Heart left ventricle (tissue), 16 donors: Measurements from ENCODE around the gene SSC5D. TPM values are rescaled to one million over a fixed set of nuclear protein-coding genes. Genes with fewer than 3 reads are reported as not detected.
A peak's percentile ranks its signal among the peaks of the same experiment; 100 is the strongest.

Experiments used
- ATAC-seq, 4 donors: fragments of 200-7000 bp; cut with Tn5 transposase; one replicate each; pipeline ENCODE4 v1.9.1; 2020 to 2022; ENCODE audit warnings: moderate library complexity in 4 of 4, mild to moderate bottlenecking in 3 of 4, moderate number of reproducible peaks in 1 of 4
- DNase-seq, 5 donors: peaks; one replicate each; pipeline ENCODE4 v3.0.0-alpha.2; 2020
- H3K27ac ChIP-seq, 12 donors: fragments of 200-600 bp; sonication (generic) in 4 of 12; one replicate each; pipeline versions ENCODE4 v1.5.0 to v1.8.0; 2016 to 2022; ENCODE audit warnings: mild to moderate bottlenecking in 2 of 12
- H3K27me3 ChIP-seq, 9 donors: fragments of 200-600 bp; sonication (generic) in 2 of 9; one replicate each; pipeline versions ENCODE4 v1.5.1 to v1.8.0; 2016 to 2022; ENCODE audit warnings: mild to moderate bottlenecking in 3 of 9
- H3K36me3 ChIP-seq, 9 donors: fragments of 200-600 bp; sonication (generic) in 2 of 9; one replicate each; pipeline versions ENCODE4 v1.5.0 to v1.8.0; 2018 to 2022; ENCODE audit warnings: mild to moderate bottlenecking in 2 of 9
- H3K4me1 ChIP-seq, 12 donors: fragments of 200-600 bp; sonication (generic) in 4 of 12; one replicate each; pipeline versions ENCODE4 v1.5.0 to v1.8.0; 2016 to 2022; ENCODE audit warnings: mild to moderate bottlenecking in 3 of 12
- H3K4me3 ChIP-seq, 12 donors: fragments of 200-600 bp; sonication (generic) in 4 of 12; one replicate each; pipeline versions ENCODE4 v1.5.0 to v1.8.0; 2017 to 2022; ENCODE audit warnings: mild to moderate bottlenecking in 9 of 12, moderate library complexity in 4 of 12
- H3K9me3 ChIP-seq, 12 donors: fragments of 200-600 bp; sonication (generic) in 4 of 12; one replicate each; pipeline versions ENCODE4 v1.5.0 to v1.8.0; 2016 to 2022; ENCODE audit warnings: mild to moderate bottlenecking in 1 of 12
- POLR2A ChIP-seq, 2 donors: fragments of 450-650 bp; IDR thresholded peaks; one replicate each; pipeline ENCODE4 v1.6.1; 2017; ENCODE audit warnings: antibody characterized with exemption in 2 of 2, mild to moderate bottlenecking in 2 of 2, moderate library complexity in 2 of 2
- WGBS, 4 donors: extraction: QIAGEN DNeasy Blood & Tissue Kit in 2 of 4; methylation state at CpG; one replicate each; pipeline versions ENCODE4 v1.1.5 to v1.1.7; 2013 to 2018; 5-methylcytosine and 5-hydroxymethylcytosine counted together
- intact Hi-C, 10 donors: fragments of 100-400 bp; cut with DNase I; formaldehyde crosslinking; loops; one replicate each; pipeline versions ENCODE4 v1.11.1 to v1.14.2; 2022
- polyA plus RNA-seq, 2 donors: library from polyadenylated mRNA; stranded (reverse); fragments of 200-250 nt; gene quantifications; one replicate each; pipeline ENCODE4 v1.2.3, GENCODE V29; 2013
- total RNA-seq, 9 donors: library from RNA; depleted of rRNA in 2 of 9; stranded (reverse); fragments of >200 nt in 2 of 9; fragmentation: NEBNext Ultra II Directional in 3 of 9; extraction: Animal tissue kit (Norgen Biotek cat#: 25700) in 3 of 9; gene quantifications; one replicate each; pipeline versions ENCODE4 v1.1.0 to v1.2.4, GENCODE V29; 2016 to 2023
- TF ChIP-seq, protein P1 (sequence below), 12 donors: fragments of 200-600 bp; sonication (generic) in 4 of 12; IDR thresholded peaks; one replicate each; pipeline versions ENCODE4 v1.5.0 to v1.8.0; 2018 to 2022; ENCODE audit warnings: antibody characterized with exemption in 12 of 12, mild to moderate bottlenecking in 5 of 12
- donor health status: ischemic (EF 13 %, LVEDD 7.1; RV severe dilation, severe dysfunction).
- donor health status: healthy with polysubstance abuse.
- donor health status: DM: no; HTN: yes; CAD: no.
- donor health status: DM: no; HTN: no; CAD: no.
- donor health status: ischemic (EF 25% LVEDD 6.9; RV normal size, moderate dysfunction).
- donor health status: ischemic (EF 25% LVEDD 5.7; RV mildly dilated, moderate dysfunction).
- donor health status: healthy.
- donor health status: DM: yes; HTN: yes; CAD: no.
- donor health status: ischemic (EF 35%, LVEDD 5.7; RV mildly dilated, moderate dysfunction).
- donor health status: nonischemic (EF 11% LVEDD 7.7; RV severe dilation, severe dysfunction).
- donor health status: DM: yes; HTN: yes; CAD: no.
- donor health status: PGD.
- donor health status: ischemic (EF 29% LVEDD 5.4; RV normal size, mild dysfunction).
- donor health status: nonischemic (EF 23%, LVEDD 6.1; RV moderate dilation, normal function).

The SSC5D gene
- total and polyA plus RNA-seq, 11 donors = 0.91 to 6.2 (median 3.1) TPM

DNA sequence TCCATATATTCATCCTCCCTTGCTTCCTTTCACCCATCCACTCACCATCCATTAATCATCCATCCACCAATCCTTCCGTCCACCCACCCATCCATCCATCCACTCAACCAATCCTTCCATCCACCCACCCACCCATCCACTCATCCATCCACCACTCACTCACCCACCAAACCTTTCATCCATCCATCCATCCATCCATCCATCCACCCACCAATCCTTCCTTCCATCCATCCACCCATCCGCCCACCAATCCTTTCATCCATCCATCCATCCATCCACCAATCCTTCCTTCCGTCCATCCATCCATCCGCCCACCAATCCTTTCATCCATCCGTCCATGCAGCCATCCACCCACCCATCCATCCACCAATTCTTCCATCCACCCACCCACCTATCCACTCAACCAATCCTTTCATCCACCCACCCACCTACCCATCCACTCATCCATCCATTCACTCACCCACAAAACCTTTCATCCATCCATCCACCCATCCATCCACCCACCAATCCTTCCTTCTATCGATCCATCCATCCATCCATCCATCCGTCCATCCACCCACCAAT lies 54.1 kb downstream of the SSC5D start:
- no peaks in the 10 kb centered on the region for H3K27me3 ChIP-seq
- peaks cover 0 to 29% (median 16%) of the 10 kb centered on the region in 12 donors for H3K4me1 ChIP-seq
- 91 to 94% (median 92%) methylated on average over 7 of the region's 7 CpGs for WGBS, 4 donors
- no peak for ATAC-seq
- no peak for TF ChIP-seq POLR2A (IDR thresholded peaks at IDR 0.05)
- TF ChIP-seq, protein P1, sequence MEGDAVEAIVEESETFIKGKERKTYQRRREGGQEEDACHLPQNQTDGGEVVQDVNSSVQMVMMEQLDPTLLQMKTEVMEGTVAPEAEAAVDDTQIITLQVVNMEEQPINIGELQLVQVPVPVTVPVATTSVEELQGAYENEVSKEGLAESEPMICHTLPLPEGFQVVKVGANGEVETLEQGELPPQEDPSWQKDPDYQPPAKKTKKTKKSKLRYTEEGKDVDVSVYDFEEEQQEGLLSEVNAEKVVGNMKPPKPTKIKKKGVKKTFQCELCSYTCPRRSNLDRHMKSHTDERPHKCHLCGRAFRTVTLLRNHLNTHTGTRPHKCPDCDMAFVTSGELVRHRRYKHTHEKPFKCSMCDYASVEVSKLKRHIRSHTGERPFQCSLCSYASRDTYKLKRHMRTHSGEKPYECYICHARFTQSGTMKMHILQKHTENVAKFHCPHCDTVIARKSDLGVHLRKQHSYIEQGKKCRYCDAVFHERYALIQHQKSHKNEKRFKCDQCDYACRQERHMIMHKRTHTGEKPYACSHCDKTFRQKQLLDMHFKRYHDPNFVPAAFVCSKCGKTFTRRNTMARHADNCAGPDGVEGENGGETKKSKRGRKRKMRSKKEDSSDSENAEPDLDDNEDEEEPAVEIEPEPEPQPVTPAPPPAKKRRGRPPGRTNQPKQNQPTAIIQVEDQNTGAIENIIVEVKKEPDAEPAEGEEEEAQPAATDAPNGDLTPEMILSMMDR (IDR thresholded peaks at IDR 0.05) = no peak
- no peaks in the 10 kb centered on the region for H3K36me3 ChIP-seq
- H3K9me3 ChIP-seq = no peaks in the 10 kb centered on the region
- no peak overlapping the region for H3K4me3 ChIP-seq
- DNase-seq = no peak
- no peak overlapping the region for H3K27ac ChIP-seq
- intact Hi-C loops = no loop called here

DNA sequence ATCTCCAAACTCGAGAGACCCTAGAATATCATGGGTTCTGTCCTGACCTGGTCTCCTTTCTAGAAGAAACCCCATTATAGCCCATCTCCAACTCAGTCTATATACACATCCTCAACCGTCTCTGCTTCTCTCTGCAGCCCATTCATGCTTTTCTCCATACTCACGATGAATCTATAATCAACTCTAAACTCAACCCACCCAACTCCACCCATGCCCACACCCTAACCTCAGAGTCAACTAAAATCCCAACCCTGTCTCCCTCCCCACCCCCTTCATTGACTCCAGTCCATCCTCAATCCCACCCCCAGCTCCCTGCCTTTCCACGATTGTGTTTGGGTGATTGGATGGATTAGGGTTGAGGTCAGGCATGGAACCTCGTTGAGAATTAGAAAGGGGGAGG lies 55.3 kb downstream of the SSC5D start:
- no peak for TF ChIP-seq POLR2A (IDR thresholded peaks at IDR 0.05)
- TF ChIP-seq, protein P1 (IDR thresholded peaks at IDR 0.05) = no peak
- H3K27me3 ChIP-seq = no peaks in the 10 kb centered on the region
- ATAC-seq = no peak
- H3K27ac ChIP-seq = no peak overlapping the region
- H3K36me3 ChIP-seq = no peaks in the 10 kb centered on the region
- no peak overlapping the region for H3K4me3 ChIP-seq
- WGBS, 4 donors = 76 to 83% (median 80%) methylated on average over 5 of the region's 5 CpGs
- intact Hi-C loops = no loop called here
- no peak for DNase-seq
- H3K9me3 ChIP-seq = no peaks in the 10 kb centered on the region
- H3K4me1 ChIP-seq = peaks cover 0 to 37% (median 21%) of the 10 kb centered on the region in 12 donors

DNA sequence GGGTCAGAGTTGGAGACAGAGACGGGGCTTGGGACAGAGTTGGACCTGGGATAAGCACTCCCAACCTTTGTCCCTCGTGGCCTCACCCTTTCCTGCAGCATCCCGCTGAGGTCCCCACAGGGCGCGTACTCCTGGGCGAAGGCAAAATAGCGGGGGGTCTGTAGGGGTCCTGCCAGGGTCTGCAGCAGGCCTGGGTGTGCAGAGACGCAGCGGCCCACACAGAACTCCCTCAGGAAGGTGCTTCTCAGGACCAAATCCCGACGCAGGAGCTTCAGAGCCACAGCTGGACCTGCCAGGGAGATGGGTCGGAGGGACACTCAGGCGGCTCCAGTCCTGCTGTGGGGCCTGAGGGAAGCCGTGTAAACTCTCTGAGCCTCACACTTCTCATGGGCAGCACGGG lies 55.8 kb downstream of the SSC5D start:
- Histone ChIP-seq H3K36me3 (no peaks in the 10 kb centered on the region), H3K27ac (no peak overlapping the region), H3K9me3 (no peaks in the 10 kb centered on the region), H3K27me3 (no peaks in the 10 kb centered on the region), H3K4me1 (peaks cover 0 to 37% (median 21%) of the 10 kb centered on the region in 12 donors), H3K4me3 (no peak overlapping the region)
- DNase-seq (peak in 1 of 5 donors; percentile 47), ATAC-seq (no peak)
- TF ChIP-seq POLR2A (IDR thresholded peaks at IDR 0.05) = no peak
- TF ChIP-seq, protein P1 (IDR thresholded peaks at IDR 0.05) = no peak
- intact Hi-C loops = no loop called here
- WGBS, 4 donors = 88 to 98% (median 89%) methylated on average over 9 to 15 of the region's 15 CpGs

DNA sequence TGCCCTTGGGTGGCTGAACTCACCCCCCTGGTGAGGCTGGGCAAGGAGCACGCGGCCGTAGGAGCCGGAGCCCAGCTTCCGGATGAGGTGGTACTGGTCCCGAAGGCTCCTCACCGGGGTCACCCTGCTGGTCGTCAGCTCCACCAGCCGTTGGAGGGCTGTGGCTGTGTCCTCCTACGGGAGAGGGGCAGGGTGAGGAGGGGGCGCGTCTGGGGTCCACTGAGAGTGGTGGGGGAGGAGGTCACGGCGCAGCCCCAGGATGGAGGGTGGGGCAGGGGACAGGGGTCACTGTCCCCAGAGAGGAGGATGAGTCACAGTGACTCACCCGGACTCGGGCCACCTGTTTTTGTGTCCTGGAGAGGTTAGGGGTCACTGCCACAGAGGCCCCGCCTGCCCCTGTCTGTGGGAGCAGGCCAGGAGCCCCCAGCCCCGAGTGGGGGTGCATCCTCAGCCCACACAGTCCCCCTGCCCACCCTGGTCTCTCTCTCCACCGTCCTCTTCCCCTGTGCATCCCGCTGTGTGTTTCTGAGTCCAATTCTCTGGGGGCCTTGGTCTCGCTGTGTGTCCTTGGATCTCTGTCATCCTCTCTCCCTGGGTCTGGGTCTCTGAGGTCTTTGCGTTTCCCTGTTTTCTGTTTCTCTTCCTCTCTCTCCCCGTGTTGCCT lies 56.7 kb downstream of the SSC5D start:
- 68 to 78% (median 73%) methylated on average over 23 of the region's 23 CpGs for WGBS, 4 donors
- intact Hi-C loops = loop anchor here in 4 of 10 donors (5.0 kb wide), 3 partner anchors 37 to 52 kb away; partner anchors contain the start of genes FIZ1 (in 2 of the 4) and ZNF579 (in 1 of the 4)
- Histone ChIP-seq H3K36me3 (no peaks in the 10 kb centered on the region), H3K9me3 (no peaks in the 10 kb centered on the region), H3K4me1 (peaks cover 0 to 44% (median 27%) of the 10 kb centered on the region in 12 donors), H3K4me3 (peak overlapping the region in 2 of 12 donors; percentile 34 to 40), H3K27ac (peak overlapping the region in 4 of 12 donors; percentile 88 to 95 (median 91)), H3K27me3 (peaks cover 0 to 2% (median 0%) of the 10 kb centered on the region in 9 donors)
- TF ChIP-seq POLR2A (IDR thresholded peaks at IDR 0.05) = no peak
- TF ChIP-seq, protein P1 (IDR thresholded peaks at IDR 0.05) = no peak
- ATAC-seq (no peak), DNase-seq (peak in 1 of 5 donors; percentile 58)
